GM19043 (cell line): ENCODE data around the gene ZNF467.

Experiments used
- ATAC-seq: cut with Tn5 transposase; IDR thresholded peaks from one replicate; pipeline ENCODE4 v1.9.1; 2021; ENCODE audit warnings: low read depth; ENCODE audit not compliant: unreplicated experiment

Gene ZNF467

GRCh38 chr7:149809215-149809614 lies 35.8 kb upstream of the ZNF467 start:
- ATAC-seq: no peak

- ATAC-seq: no peak
Observed at GRCh38 chr7:149808311-149808710, 34.9 kb upstream of the ZNF467 start.

- no peak for ATAC-seq
Observed at GRCh38 chr7:149806726-149807125, 33.3 kb upstream of the ZNF467 start.

GRCh38 chr7:149804106-149804505 lies 30.7 kb upstream of the ZNF467 start:
- ATAC-seq: no peak

- ATAC-seq: no peak
Observed at GRCh38 chr7:149803551-149804074, 30.2 kb upstream of the ZNF467 start.

GRCh38 chr7:149802966-149803365 lies 29.6 kb upstream of the ZNF467 start:
- ATAC-seq: no peak

GRCh38 chr7:149801816-149802215 lies 28.4 kb upstream of the ZNF467 start:
- ATAC-seq: no peak

GRCh38 chr7:149801002-149801566 lies 27.7 kb upstream of the ZNF467 start:
- no peak for ATAC-seq

GRCh38 chr7:149800169-149800555 lies 26.8 kb upstream of the ZNF467 start:
- ATAC-seq: no peak

GRCh38 chr7:149799397-149800168 lies 26.2 kb upstream of the ZNF467 start:
- no peak for ATAC-seq

GRCh38 chr7:149797771-149798170 lies 24.4 kb upstream of the ZNF467 start:
- no peak for ATAC-seq

GRCh38 chr7:149796287-149796860 lies 23.0 kb upstream of the ZNF467 start:
- no peak for ATAC-seq

GRCh38 chr7:149795126-149795525 lies 21.7 kb upstream of the ZNF467 start:
- no peak for ATAC-seq

GRCh38 chr7:149794661-149795060 lies 21.3 kb upstream of the ZNF467 start:
- ATAC-seq: no peak

- no peak for ATAC-seq
Observed at GRCh38 chr7:149793261-149793660, 19.9 kb upstream of the ZNF467 start.

GRCh38 chr7:149792220-149792595 lies 18.8 kb upstream of the ZNF467 start:
- no peak for ATAC-seq

GRCh38 chr7:149791411-149792219 lies 18.2 kb upstream of the ZNF467 start:
- no peak for ATAC-seq

GRCh38 chr7:149790754-149791360 lies 17.5 kb upstream of the ZNF467 start:
- ATAC-seq: no peak

GRCh38 chr7:149790146-149790548 lies 16.8 kb upstream of the ZNF467 start:
- no peak for ATAC-seq

GRCh38 chr7:149789101-149789500 lies 15.7 kb upstream of the ZNF467 start:
- ATAC-seq: no peak
